Esophagus muscularis mucosa (tissue), 4 donors: ENCODE results near the gene CARS1. TPM values are rescaled to one million over a fixed set of nuclear protein-coding genes. Genes with fewer than 3 reads are reported as not detected.

ENCODE experiments used
- DNase-seq: peaks from one replicate; pipeline ENCODE4 v3.0.0-alpha.2; 2017; ENCODE audit errors: extremely low spot score
- H3K27ac ChIP-seq, 4 donors: fragments of 200-600 bp; sonication (generic); replicated peaks in 1 of 4; 1 replicate in 3 of 4; 2 replicates in 1 of 4; pipeline ENCODE4 v1.5.1; 2016 to 2019; ENCODE audit warnings: mild to moderate bottlenecking in 1 of 4
- H3K27me3 ChIP-seq, 4 donors: fragments of 200-600 bp; sonication (generic); one replicate each; pipeline versions ENCODE4 v1.5.1 to v1.6.0; 2016 to 2019
- H3K36me3 ChIP-seq, 4 donors: fragments of 200-600 bp; sonication (generic); one replicate each; pipeline ENCODE4 v1.5.1; 2016 to 2019
- H3K4me1 ChIP-seq, 4 donors: fragments of 200-600 bp; sonication (generic); one replicate each; pipeline ENCODE4 v1.5.1; 2016 to 2019
- H3K4me3 ChIP-seq, 4 donors: fragments of 200-600 bp; sonication (generic); 1 replicate in 2 of 4; 2 replicates in 2 of 4; pipeline ENCODE4 v1.5.1; 2016 to 2019; ENCODE audit warnings: mild to moderate bottlenecking in 4 of 4, moderate library complexity in 1 of 4
- H3K9me3 ChIP-seq, 4 donors: fragments of 200-600 bp; sonication (generic); 1 replicate in 3 of 4; 2 replicates in 1 of 4; pipeline ENCODE4 v1.5.1; 2016 to 2019
- CTCF ChIP-seq, 3 experiments: fragments of 200-600 bp in 2 of 3; fragments of 450-650 bp in 1 of 3; sonication (generic) in 2 of 3; IDR thresholded peaks; one replicate each; pipeline ENCODE4 v1.5.1; 2017 to 2019; ENCODE audit warnings: antibody characterized with exemption in 3 of 3, mild to moderate bottlenecking in 2 of 3, moderate library complexity in 1 of 3
- EP300 ChIP-seq: sonication (generic); formaldehyde crosslinking; IDR thresholded peaks from one replicate; pipeline ENCODE4 v1.6.1; 2017; ENCODE audit warnings: antibody characterized with exemption
- POLR2A ChIP-seq: fragments of 450-650 bp; IDR thresholded peaks from one replicate; pipeline ENCODE4 v1.6.1; 2017; ENCODE audit warnings: antibody characterized with exemption, moderate library complexity, mild to moderate bottlenecking, low read depth
- POLR2AphosphoS5 ChIP-seq, 2 donors: sonication (generic); formaldehyde crosslinking; IDR thresholded peaks; one replicate each; pipeline ENCODE4 v1.6.1; 2017; ENCODE audit warnings: antibody characterized with exemption in 2 of 2
- WGBS: methylation state at CpG from one replicate; pipeline ENCODE4 v1.1.5; 2018; 5-methylcytosine and 5-hydroxymethylcytosine counted together
- intact Hi-C: fragments of 100-400 bp; cut with DNase I; formaldehyde crosslinking; loops from one replicate; pipeline ENCODE4 v1.15.1; 2023
- total RNA-seq, 4 donors: library from RNA; depleted of rRNA; stranded (reverse); fragments of >200 nt; gene quantifications; one replicate each; pipeline versions ENCODE4 v1.1.0 to v1.2.1, GENCODE V29; 2016

The CARS1 gene
- total RNA-seq, 4 donors from 2014 or later: 30.3 to 35.6 (median 34.9) TPM

GRCh38 chr11:2964782-2965181, 92.4 kb downstream of the CARS1 start:
- 81% methylated on average over 3 of the region's 4 CpGs for WGBS
- DNase-seq: no peak
- TF ChIP-seq POLR2A (no peak), POLR2AphosphoS5 (IDR thresholded peaks at IDR 0.05) (no peak)
- no peaks in the 10 kb centered on the region for H3K9me3 ChIP-seq
- intact Hi-C loops: no loop called here
- peaks cover 65 to 100% (median 91%) of the 10 kb centered on the region in 4 donors for H3K36me3 ChIP-seq
- H3K27me3 ChIP-seq: no peaks in the 10 kb centered on the region
- H3K4me1 ChIP-seq: peaks cover 0 to 8% (median 0%) of the 10 kb centered on the region in 4 donors
- H3K27ac ChIP-seq: no peak overlapping the region
- no peak overlapping the region for H3K4me3 ChIP-seq

- TF ChIP-seq CTCF (IDR thresholded peaks at IDR 0.05): no peak
- TF ChIP-seq EP300: no peak
- no peak for TF ChIP-seq POLR2AphosphoS5 (IDR thresholded peaks at IDR 0.05)
- no peak for TF ChIP-seq POLR2A
- no peaks in the 10 kb centered on the region for H3K27me3 ChIP-seq
- H3K4me3 ChIP-seq: no peak overlapping the region
- no peaks in the 10 kb centered on the region for H3K9me3 ChIP-seq
- H3K4me1 ChIP-seq: peaks cover 0 to 13% (median 0%) of the 10 kb centered on the region in 4 donors
- H3K36me3 ChIP-seq: peaks cover 63 to 100% (median 91%) of the 10 kb centered on the region in 4 donors
- 99% methylated on average over 6 of the region's 6 CpGs for WGBS
- no peak overlapping the region for H3K27ac ChIP-seq
- intact Hi-C loops: no loop called here
- DNase-seq: no peak
Observed at GRCh38 chr11:2963761-2964160, 93.5 kb downstream of the CARS1 start.

- intact Hi-C loops: no loop called here
- no peak overlapping the region for H3K27ac ChIP-seq
- H3K36me3 ChIP-seq: peaks cover 61 to 100% (median 91%) of the 10 kb centered on the region in 4 donors
- no peaks in the 10 kb centered on the region for H3K9me3 ChIP-seq
- no peak overlapping the region for H3K4me3 ChIP-seq
- no peaks in the 10 kb centered on the region for H3K27me3 ChIP-seq
- H3K4me1 ChIP-seq: peaks cover 0 to 13% (median 0%) of the 10 kb centered on the region in 4 donors
- TF ChIP-seq POLR2AphosphoS5 (IDR thresholded peaks at IDR 0.05) (no peak), EP300 (no peak), POLR2A (no peak), CTCF (IDR thresholded peaks at IDR 0.05) (no peak)
- 80% methylated on average over 7 of the region's 7 CpGs for WGBS
- DNase-seq: no peak
Observed at GRCh38 chr11:2963112-2963754, 94.0 kb downstream of the CARS1 start.

- no peak overlapping the region for H3K27ac ChIP-seq
- intact Hi-C loops: no loop called here
- H3K36me3 ChIP-seq: peaks cover 65 to 100% (median 92%) of the 10 kb centered on the region in 4 donors
- no peak for DNase-seq
- no peaks in the 10 kb centered on the region for H3K9me3 ChIP-seq
- H3K4me1 ChIP-seq: peaks cover 0 to 13% (median 0%) of the 10 kb centered on the region in 4 donors
- no peaks in the 10 kb centered on the region for H3K27me3 ChIP-seq
- TF ChIP-seq POLR2A (no peak), EP300 (no peak), CTCF (IDR thresholded peaks at IDR 0.05) (no peak), POLR2AphosphoS5 (IDR thresholded peaks at IDR 0.05) (no peak)
- H3K4me3 ChIP-seq: no peak overlapping the region
- 85% methylated on average over 5 of the region's 5 CpGs for WGBS
Observed at GRCh38 chr11:2961080-2961479, 96.1 kb downstream of the CARS1 start.

GRCh38 chr11:2960139-2960538, 97.1 kb downstream of the CARS1 start:
- no peak for DNase-seq
- no peak overlapping the region for H3K27ac ChIP-seq
- no peaks in the 10 kb centered on the region for H3K27me3 ChIP-seq
- H3K9me3 ChIP-seq: no peaks in the 10 kb centered on the region
- no peak for TF ChIP-seq POLR2AphosphoS5 (IDR thresholded peaks at IDR 0.05)
- no peak for TF ChIP-seq POLR2A
- no peak for TF ChIP-seq CTCF (IDR thresholded peaks at IDR 0.05)
- TF ChIP-seq EP300: no peak
- H3K36me3 ChIP-seq: peaks cover 65 to 100% (median 92%) of the 10 kb centered on the region in 4 donors
- peaks cover 0 to 13% (median 0%) of the 10 kb centered on the region in 4 donors for H3K4me1 ChIP-seq
- no peak overlapping the region for H3K4me3 ChIP-seq
- intact Hi-C loops: no loop called here
- 93% methylated on average over 7 of the region's 7 CpGs for WGBS
